Omental fat pad (tissue), 4 donors: ENCODE data around the gene RTKN. TPM values are rescaled to one million over a fixed set of nuclear protein-coding genes. Genes with fewer than 3 reads are reported as not detected.

Experiments
- ATAC-seq: fragments of 150-250 bp; one replicate; pipeline ENCODE4 v1.9.1; 2016; ENCODE audit warnings: mild to moderate bottlenecking, moderate library complexity; ENCODE audit not compliant: low FRiP score
- DNase-seq: peaks from one replicate; pipeline ENCODE4 v3.0.0-alpha.2; 2019; ENCODE audit warnings: low spot score
- CTCF ChIP-seq, 3 donors: fragments of 450-650 bp; IDR thresholded peaks; one replicate each; pipeline ENCODE4 v1.5.1; 2016 to 2017; ENCODE audit warnings: antibody characterized with exemption in 3 of 3, mild to moderate bottlenecking in 3 of 3, moderate library complexity in 2 of 3
- total RNA-seq, 4 donors: library from RNA; depleted of rRNA; stranded (reverse); fragments of >200 nt; gene quantifications; one replicate each; pipeline ENCODE4 v1.1.0, GENCODE V29; 2016

RTKN gene
- total RNA-seq, 4 donors from 2014 or later, result 9.1 to 32.2 (median 19.3) TPM

DNA sequence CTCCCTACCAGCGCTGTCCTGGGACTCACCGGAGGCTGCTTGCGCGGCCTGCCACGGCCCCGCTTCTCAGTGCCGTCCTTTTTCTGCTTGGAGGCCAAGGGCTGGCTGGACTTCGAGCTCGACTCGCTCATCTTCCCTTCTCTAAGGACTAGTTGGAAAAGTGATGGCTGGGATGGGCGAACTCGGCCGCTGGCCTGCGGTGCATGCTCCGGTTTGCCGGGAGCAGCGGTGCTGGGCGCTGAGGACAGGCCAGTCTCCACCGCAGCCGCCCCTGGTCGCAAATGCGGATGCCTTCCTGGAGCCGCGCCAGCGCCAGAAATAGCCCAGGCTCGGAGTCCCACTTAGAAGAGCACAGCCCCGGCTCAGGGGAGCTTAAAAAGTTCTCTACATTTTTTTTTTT lies 23.4 kb downstream of the RTKN start:
- no peak for TF ChIP-seq CTCF (IDR thresholded peaks at IDR 0.05)
- DNase-seq, result no peak

GRCh38 chr2:74417763-74418162 lies 24.0 kb downstream of the RTKN start:
- TF ChIP-seq CTCF (IDR thresholded peaks at IDR 0.05), result no peak
- DNase-seq, result no peak

More for the DNA sequence above, 23.4 kb downstream of the RTKN start:
- ATAC-seq, result no peak

GRCh38 chr2:74417197-74417596 lies 24.5 kb downstream of the RTKN start:
- ATAC-seq (no peak), DNase-seq (no peak)
- TF ChIP-seq CTCF (IDR thresholded peaks at IDR 0.05), result no peak

More at GRCh38 chr2:74417763-74418162, 24.0 kb downstream of the RTKN start:
- ATAC-seq, result no peak

DNA sequence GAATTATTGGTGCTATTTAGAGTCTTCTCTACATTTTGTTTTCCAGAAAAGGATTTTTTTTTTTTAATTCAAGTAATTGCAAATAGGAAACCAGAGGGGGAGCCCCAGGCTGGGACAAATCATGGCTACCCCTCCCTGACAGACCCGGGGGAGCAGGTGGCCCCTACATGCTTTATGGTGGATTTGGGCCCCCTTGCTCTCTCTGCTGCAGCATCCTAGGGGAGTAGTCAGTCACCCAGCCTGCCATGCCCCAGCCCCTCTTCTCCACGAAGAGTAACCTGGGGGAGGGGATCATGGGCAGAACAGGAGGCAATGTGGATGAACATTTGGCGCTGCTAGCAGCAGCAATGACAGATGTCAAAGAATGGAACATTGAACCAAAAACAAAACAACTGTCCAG lies 25.0 kb downstream of the RTKN start:
- DNase-seq (no peak), ATAC-seq (no peak)
- TF ChIP-seq CTCF (IDR thresholded peaks at IDR 0.05), result no peak

- DNase-seq (no peak), ATAC-seq (no peak)
- TF ChIP-seq CTCF (IDR thresholded peaks at IDR 0.05), result no peak
Measured at GRCh38 chr2:74415762-74416395, 25.9 kb downstream of the RTKN start.

- DNase-seq (no peak), ATAC-seq (peak; percentile 76)
- no peak for TF ChIP-seq CTCF (IDR thresholded peaks at IDR 0.05)
Measured at GRCh38 chr2:74414881-74415761, 26.6 kb downstream of the RTKN start.
